ACC112 (cell line): ENCODE data around the gene CMBL.
"Not testable (repeated sequence)": the region's sequence is repeated elsewhere in the genome, so short reads cannot be mapped to it uniquely, and the experiment has no call there.

Source experiments
- H2AFZ ChIP-seq: fragments of 200-600 bp; sonication (generic); one replicate; pipeline ENCODE4 v1.6.0; 2017; ENCODE audit warnings: antibody characterized with exemption, low read length; ENCODE audit not compliant: unreplicated experiment
- H3K27ac ChIP-seq: fragments of 200-600 bp; sonication (generic); 2 replicates; pipeline ENCODE4 v1.5.1; 2014; ENCODE audit warnings: low read depth, mild to moderate bottlenecking, antibody characterized with exemption, low read length, moderate library complexity
- H3K27me3 ChIP-seq: fragments of 200-600 bp; sonication (generic); 2 replicates; pipeline ENCODE4 v1.6.1; 2014; ENCODE audit warnings: mild to moderate bottlenecking, antibody characterized with exemption, low read length, moderate library complexity, mixed read lengths; ENCODE audit not compliant: insufficient read depth
- H3K36me3 ChIP-seq: fragments of 200-600 bp; sonication (generic); 2 replicates; pipeline ENCODE4 v1.6.1; 2016; ENCODE audit warnings: mild to moderate bottlenecking, antibody characterized with exemption, low read length, moderate library complexity, mixed read lengths; ENCODE audit not compliant: insufficient read depth
- H3K4me1 ChIP-seq: fragments of 200-600 bp; sonication (generic); one replicate; pipeline ENCODE4 v1.6.1; 2016; ENCODE audit warnings: low read length, mixed read lengths; ENCODE audit not compliant: insufficient read depth, unreplicated experiment, control insufficient read depth
- H3K4me3 ChIP-seq: fragments of 200-600 bp; sonication (generic); 2 replicates; pipeline ENCODE4 v1.5.1; 2014; ENCODE audit warnings: mild to moderate bottlenecking, low read depth, low read length
- H3K79me2 ChIP-seq: fragments of 200-600 bp; sonication (generic); one replicate; pipeline ENCODE4 v1.6.0; 2016; ENCODE audit warnings: low read length; ENCODE audit not compliant: control insufficient read depth, unreplicated experiment, insufficient read depth

The CMBL gene

DNA sequence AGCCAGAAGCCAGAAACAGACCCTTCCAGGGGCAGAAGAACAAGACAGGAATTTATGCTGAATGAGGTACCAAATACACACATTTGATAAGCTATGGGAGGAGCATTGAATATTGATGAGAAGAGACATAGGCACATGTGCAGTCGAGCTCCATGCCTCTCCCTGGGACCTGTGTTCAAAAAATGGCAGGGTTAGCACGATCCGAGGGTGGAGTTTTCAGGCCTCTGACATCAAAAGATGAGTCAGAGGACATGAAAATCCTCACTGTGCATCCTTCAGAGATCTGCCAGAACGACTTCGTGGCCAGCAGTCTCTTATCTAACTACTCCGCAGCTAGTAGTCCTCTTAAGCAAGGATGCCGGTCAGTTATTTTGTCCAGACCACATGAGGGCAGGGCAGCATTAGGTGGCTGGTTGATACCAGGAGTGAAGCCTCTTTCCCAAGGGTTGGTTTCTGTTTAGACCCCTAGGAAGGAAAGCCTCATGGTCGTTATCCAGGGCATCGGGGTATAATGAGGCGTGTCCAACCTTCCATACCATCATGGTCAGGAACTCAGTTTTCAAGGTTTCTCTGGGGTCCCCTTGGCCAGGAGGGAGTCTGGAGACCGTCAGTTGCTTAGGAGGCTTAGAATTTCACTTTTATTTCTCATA lies 11.6 kb upstream of the CMBL start:
- H3K4me3 ChIP-seq: no peak overlapping the region
- peaks cover 10% of the 10 kb centered on the region for H3K4me1 ChIP-seq
- no peaks in the 10 kb centered on the region for H3K36me3 ChIP-seq
- H2AFZ ChIP-seq: no peak overlapping the region
- H3K79me2 ChIP-seq: no peaks in the 10 kb centered on the region
- H3K27ac ChIP-seq: no peak overlapping the region
- H3K27me3 ChIP-seq: no peaks in the 10 kb centered on the region

DNA sequence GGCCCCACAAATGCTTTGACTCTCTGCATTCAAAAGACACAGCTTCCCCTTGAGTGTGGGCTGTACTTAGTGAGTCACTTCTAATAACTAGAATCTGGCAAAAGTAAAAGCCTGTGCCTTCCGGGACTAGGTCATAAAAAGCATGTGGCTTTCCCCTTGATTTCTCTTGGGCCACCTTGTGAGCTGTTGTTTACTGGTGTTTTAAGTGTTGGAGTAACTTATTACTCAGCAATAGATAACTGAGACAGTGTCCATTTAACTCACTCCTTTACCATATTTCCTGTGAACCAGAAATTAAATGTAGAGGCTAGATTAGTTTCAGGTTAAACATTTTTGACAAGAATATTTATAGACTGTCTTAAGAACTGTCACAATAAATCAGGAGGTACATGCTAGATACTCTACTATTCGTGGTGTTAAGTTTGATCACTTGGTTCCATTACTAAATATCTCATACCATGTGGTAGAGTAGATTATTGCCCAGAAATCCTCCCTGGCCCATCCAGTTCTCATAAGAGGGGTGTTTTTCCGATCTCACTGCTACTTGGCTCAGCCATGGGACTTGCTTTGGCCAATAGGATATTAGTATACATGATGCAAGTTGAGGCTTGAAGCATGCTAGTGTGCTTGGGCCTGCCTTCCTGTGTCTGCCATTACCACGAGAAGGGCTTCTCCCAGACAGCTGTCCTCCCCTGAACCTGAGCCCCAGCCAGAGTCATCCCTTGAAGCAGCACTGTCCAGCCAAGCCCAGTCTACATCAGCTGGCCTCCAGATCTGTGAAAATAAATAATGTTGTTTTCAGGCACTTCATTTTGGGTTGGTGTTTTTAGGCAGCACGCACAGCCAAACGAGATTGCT lies 10.4 kb upstream of the CMBL start:
- Histone ChIP-seq H3K27ac (no peak overlapping the region), H3K79me2 (no peaks in the 10 kb centered on the region), H3K4me3 (no peak overlapping the region), H3K4me1 (peaks cover 10% of the 10 kb centered on the region), H2AFZ (no peak overlapping the region), H3K27me3 (no peaks in the 10 kb centered on the region), H3K36me3 (no peaks in the 10 kb centered on the region)

DNA sequence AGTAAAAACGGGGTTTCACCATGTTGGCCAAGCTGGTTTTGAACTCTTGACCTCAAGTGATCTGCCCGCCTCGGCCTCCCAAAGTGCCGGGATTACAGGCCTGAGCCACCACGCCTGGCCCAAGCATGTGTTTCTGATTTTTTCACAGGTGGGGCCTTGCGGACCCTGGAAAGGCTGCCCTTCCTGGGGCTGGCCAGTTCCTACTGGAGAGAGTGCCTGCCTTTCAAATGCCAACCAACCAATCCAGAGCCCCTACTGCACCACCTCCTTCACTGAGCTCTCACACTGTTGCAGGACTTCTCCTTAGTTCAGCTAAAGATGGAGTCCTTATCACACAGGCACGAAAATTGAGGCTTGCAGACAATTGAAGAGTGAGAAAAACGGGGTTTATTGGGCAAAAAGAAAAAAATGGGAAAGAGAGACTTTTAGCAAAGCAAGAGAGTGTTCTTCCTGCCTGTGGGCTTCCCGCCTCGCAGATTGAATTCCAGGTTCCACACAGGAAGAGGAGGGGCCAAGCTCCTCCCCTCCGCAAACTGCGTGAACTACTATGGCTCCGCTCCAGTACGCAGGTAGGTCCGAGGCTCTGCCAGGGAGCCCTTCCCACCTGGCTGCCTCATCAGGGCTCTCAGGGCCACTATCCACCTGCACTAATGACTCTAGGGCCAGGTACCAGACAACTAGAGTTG lies 8.3 kb upstream of the CMBL start:
- peaks cover 11% of the 10 kb centered on the region for H3K4me1 ChIP-seq
- no peaks in the 10 kb centered on the region for H3K79me2 ChIP-seq
- no peaks in the 10 kb centered on the region for H3K27me3 ChIP-seq
- no peak overlapping the region for H3K4me3 ChIP-seq
- no peak overlapping the region for H2AFZ ChIP-seq
- H3K36me3 ChIP-seq: no peaks in the 10 kb centered on the region
- H3K27ac ChIP-seq: no peak overlapping the region

GRCh38 chr5:10315201-10315600 lies 7.5 kb upstream of the CMBL start:
- no peak overlapping the region for H2AFZ ChIP-seq
- peaks cover 19% of the 10 kb centered on the region for H3K4me1 ChIP-seq
- no peaks in the 10 kb centered on the region for H3K27me3 ChIP-seq
- no peaks in the 10 kb centered on the region for H3K36me3 ChIP-seq
- H3K79me2 ChIP-seq: no peaks in the 10 kb centered on the region
- no peak overlapping the region for H3K27ac ChIP-seq
- no peak overlapping the region for H3K4me3 ChIP-seq

DNA sequence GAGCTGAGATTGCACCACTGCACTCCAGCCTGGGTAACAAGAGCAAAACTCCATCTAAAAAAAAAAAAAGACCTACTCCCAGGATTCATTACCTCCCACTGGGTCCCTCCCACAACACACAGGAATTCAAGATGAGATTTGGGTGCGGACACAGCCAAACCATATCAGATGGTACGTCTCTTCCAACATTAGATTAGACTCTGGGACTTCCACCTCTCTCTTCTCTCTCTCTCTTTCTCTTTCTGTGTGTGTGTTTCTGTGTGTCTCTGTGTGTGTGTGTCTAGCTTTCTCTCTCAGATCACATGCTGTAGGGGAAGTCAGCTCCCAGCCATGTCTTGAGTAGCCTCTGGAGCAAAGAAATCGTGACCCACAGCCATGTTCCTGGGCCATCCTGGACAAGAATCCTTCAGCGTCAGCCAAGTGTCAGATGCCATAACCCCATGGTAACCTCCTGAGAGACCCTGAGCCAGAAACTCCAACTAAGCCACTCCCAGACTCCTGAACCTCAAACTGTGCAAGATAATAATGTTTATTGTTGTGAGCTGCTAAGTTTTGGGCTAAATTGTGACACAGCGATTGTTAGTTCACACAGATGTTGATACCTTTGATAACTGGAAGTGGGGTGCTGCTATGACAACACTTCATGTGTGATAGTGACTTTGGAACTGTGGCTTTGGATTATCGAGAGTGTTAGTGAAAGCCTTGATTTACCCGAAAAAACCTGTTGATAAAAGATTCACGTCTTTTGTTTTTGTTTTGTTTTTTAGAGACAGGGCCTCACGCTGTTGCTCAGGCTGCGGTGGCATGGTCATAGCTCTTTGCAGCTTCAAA lies 4.1 kb upstream of the CMBL start:
- Histone ChIP-seq H3K4me3 (no peak overlapping the region), H3K27me3 (no peaks in the 10 kb centered on the region), H3K79me2 (no peaks in the 10 kb centered on the region), H3K4me1 (peaks cover 12% of the 10 kb centered on the region), H2AFZ (no peak overlapping the region), H3K27ac (no peak overlapping the region), H3K36me3 (no peaks in the 10 kb centered on the region)

GRCh38 chr5:10310835-10311570 lies 3.3 kb upstream of the CMBL start:
- not testable (repeated sequence) for H3K4me3 ChIP-seq, H3K36me3 ChIP-seq, H2AFZ ChIP-seq, H3K79me2 ChIP-seq, H3K27ac ChIP-seq, H3K27me3 ChIP-seq
- peaks cover 17% of the 10 kb centered on the region for H3K4me1 ChIP-seq

- Histone ChIP-seq H2AFZ (no peak overlapping the region), H3K79me2 (no peaks in the 10 kb centered on the region), H3K36me3 (no peaks in the 10 kb centered on the region), H3K27ac (no peak overlapping the region), H3K4me1 (peaks cover 18% of the 10 kb centered on the region), H3K27me3 (no peaks in the 10 kb centered on the region), H3K4me3 (no peak overlapping the region)
Observed at GRCh38 chr5:10310066-10310779, 2.5 kb upstream of the CMBL start.

- Histone ChIP-seq H3K27ac (no peak overlapping the region), H3K4me3 (no peak overlapping the region), H3K4me1 (peaks cover 18% of the 10 kb centered on the region)
Observed at GRCh38 chr5:10308844-10309243, 1.1 kb upstream of the CMBL start.

DNA sequence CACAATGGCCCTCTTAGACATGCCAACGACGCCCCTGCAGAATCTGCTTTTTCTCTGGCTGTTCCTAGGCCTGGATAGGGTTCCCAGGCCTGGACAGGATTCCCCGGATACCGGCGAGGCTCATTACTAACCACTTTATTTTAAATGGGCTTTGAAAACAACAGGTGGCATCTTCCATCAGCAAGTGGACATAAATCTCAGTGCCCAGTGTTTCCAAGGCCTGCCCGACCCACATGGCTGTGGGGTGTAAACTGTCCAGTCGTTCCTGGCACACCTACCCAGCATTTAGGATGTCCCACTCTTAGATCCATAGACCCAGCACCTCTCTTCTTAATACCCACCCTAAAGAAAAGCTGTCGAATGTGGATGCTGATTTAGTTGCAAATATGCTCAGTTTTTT lies 896 bp downstream of the CMBL start:
- H3K27ac ChIP-seq: no peak overlapping the region
- H3K27me3 ChIP-seq: no peaks in the 10 kb centered on the region
- H3K36me3 ChIP-seq: no peaks in the 10 kb centered on the region
- H3K79me2 ChIP-seq: no peaks in the 10 kb centered on the region
- peak overlapping the region; percentile 87 for H3K4me3 ChIP-seq
- H2AFZ ChIP-seq: peak overlapping the region; percentile 86
- H3K4me1 ChIP-seq: peaks cover 18% of the 10 kb centered on the region

More at GRCh38 chr5:10308844-10309243, 1.1 kb upstream of the CMBL start:
- Histone ChIP-seq H3K36me3 (no peaks in the 10 kb centered on the region), H2AFZ (no peak overlapping the region), H3K27me3 (no peaks in the 10 kb centered on the region), H3K79me2 (no peaks in the 10 kb centered on the region)
